ENCODE data around the gene PYGL. TPM values are rescaled to one million over a fixed set of nuclear protein-coding genes. Genes with fewer than 3 reads are reported as not detected.

The PYGL gene
- total and polyA plus RNA-seq, 10 of the 15 experiments (the other 5 are each of a cell fraction or from before 2014, with no cell fraction given), result 0.05 to 1.4 (median 0.79) TPM

DNA sequence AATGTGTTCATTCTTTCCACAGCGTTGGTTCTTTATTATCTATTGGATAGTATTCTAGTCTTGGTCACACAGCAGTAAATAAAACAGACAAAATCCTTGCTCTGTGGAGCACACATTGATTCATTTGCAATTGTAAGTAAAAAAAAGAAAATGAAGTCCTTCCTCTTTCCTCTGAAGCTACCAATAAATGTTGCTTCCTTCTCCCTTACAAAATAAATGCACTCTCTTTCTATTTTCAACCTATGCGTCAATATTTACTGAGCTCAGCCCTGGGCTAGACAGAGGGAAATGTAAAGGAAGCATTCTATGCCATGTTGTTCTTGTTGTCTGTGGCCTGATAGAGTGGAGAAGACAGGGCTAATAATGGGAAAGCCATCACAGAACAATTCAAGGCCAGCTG is 69.5 kb downstream of the PYGL start (continued):
- TF ChIP-seq, protein P1, sequence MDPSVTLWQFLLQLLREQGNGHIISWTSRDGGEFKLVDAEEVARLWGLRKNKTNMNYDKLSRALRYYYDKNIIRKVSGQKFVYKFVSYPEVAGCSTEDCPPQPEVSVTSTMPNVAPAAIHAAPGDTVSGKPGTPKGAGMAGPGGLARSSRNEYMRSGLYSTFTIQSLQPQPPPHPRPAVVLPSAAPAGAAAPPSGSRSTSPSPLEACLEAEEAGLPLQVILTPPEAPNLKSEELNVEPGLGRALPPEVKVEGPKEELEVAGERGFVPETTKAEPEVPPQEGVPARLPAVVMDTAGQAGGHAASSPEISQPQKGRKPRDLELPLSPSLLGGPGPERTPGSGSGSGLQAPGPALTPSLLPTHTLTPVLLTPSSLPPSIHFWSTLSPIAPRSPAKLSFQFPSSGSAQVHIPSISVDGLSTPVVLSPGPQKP (IDR thresholded peaks at IDR 0.05; ENCODE audit: low read depth, low read length), result no peak
- TF ChIP-seq SMC3 (IDR thresholded peaks at IDR 0.05; ENCODE audit: borderline replicate concordance, low read length) (no peak), BMI1 (IDR thresholded peaks at IDR 0.05; ENCODE audit: borderline replicate concordance) (no peak), HDAC6 (IDR thresholded peaks at IDR 0.05; ENCODE audit: unreplicated experiment) (no peak), HCFC1 (IDR thresholded peaks at IDR 0.05; ENCODE audit: low read length) (no peak), STAT3 (IDR thresholded peaks at IDR 0.05; ENCODE audit: low read depth, low read length) (no peak), RCOR1 (conservative IDR thresholded peaks at IDR 0.05; ENCODE audit: low read depth, low read length) (no peak)

DNA sequence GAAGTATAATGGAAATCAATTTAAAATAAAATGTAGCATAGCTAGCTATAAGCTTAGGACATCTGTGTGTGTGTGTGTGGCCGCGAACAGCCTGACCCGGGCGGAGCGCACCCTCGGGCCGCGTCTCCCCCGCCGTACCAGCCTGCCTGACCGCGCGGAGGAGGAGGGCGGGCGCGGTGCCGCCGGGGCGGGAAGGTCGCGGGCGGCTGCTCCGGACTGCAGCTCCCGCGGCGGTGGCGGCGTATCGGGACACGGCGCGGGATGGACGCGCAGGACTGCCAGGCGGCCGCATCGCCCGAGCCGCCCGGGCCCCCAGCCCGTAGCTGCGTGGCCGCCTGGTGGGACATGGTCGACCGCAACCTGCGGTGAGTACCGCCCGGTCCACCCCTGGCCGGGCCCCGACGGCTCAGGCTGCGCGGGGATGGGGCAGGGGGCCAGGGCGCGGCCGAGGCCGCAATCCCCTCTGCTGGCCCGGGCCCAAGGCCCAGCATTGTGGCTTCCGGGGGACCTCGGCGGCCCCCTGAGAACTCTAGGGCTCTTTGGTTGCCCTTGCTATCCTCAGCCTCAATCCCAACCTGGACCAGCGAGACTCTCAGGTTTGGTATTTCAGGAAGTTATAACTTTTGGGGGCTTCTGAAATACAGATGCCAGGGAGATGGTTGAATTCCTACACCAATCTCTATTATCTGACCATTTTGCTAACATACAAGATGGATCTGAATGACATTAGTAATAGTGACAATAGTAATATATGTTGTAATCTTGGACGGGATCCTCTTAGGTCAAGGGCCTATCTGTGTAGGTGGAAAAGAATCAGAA is 72.2 kb downstream of the PYGL start, which contains the start of gene ABHD12B:
Gene ABHD12B, plus strand, starts transcription at position 140 of the 819 bp plus-strand sequence. Its CDS starts 122 bp downstream, at position 262.
- ChIA-PET CTCF (interaction anchor here (3.4 kb wide), 1 partner anchor 12 kb away, joined by 17 read pairs; no protein-coding TSS in a partner anchor), POLR2A (no interaction called here), RAD21 (ENCODE audit: unreplicated experiment) (no interaction called here), SMC1A (ENCODE audit: uncharacterized antibody, unreplicated experiment) (no interaction called here)
- Histone ChIP-seq H3K9me3 (replicated peaks; ENCODE audit: control insufficient read depth, insufficient read depth, low read length) (no peaks in the 10 kb centered on the region), H3K9ac (ENCODE audit: control insufficient read depth, insufficient read depth, low read length) (no peak within 1 kb of the TSS), H4K20me1 (ENCODE audit: control insufficient read depth, insufficient read depth) (no peaks in the 10 kb centered on the region), H2AFZ (ENCODE audit: control insufficient read depth, low read depth, low read length) (no peak within 1 kb of the TSS), H3K4me2 (ENCODE audit: control insufficient read depth, insufficient read depth) (no peak within 1 kb of the TSS), H3K36me3 (ENCODE audit: control insufficient read depth in 2 of 2, insufficient read depth in 2 of 2, low read length in 1 of 2) (no peaks in the 10 kb centered on the region), H3K4me3 (no peak within 1 kb of the TSS), H3K79me2 (ENCODE audit: control insufficient read depth, insufficient read depth, low read length) (no peaks in the 10 kb centered on the region), H3K4me1 (ENCODE audit: control insufficient read depth, insufficient read depth, low read length) (peaks cover 11% of the 10 kb centered on the region), H3K27me3 (replicated peaks in 1 of 2; ENCODE audit: control insufficient read depth in 2 of 2, insufficient read depth in 2 of 2, low read length in 1 of 2) (peaks cover 4 to 15% of the 10 kb centered on the region in 2 experiments), H3K27ac (ENCODE audit: control insufficient read depth, insufficient read depth) (no peak within 1 kb of the TSS)
- FAIRE-seq, result no peak
- BruUV-seq (replicated peaks), result no TSS peak
- no peak for DNase-seq (ENCODE audit: low read depth, low spot score)
- ATAC-seq, result no peak
- peak; percentile 57 for TF ChIP-seq SUZ12 (IDR thresholded peaks at IDR 0.05; ENCODE audit: unreplicated experiment)
- no peak for TF ChIP-seq ZZZ3 (IDR thresholded peaks at IDR 0.05; ENCODE audit: control insufficient read depth, insufficient read length, low read depth)
- intact Hi-C loops (cut with micrococcal nuclease; ENCODE audit: unreplicated experiment), result loop anchor here (10.0 kb wide), 1 partner anchor 353 kb away; no protein-coding TSS in a partner anchor
- WGBS (ENCODE audit: insufficient coverage, insufficient replicate concordance, low lambda C conversion rate, missing lambda C conversion rate), result 14% methylated on average over 33 of the region's 63 CpGs
- in situ Hi-C loops (cut with MboI), result loop anchor here (25.0 kb wide), 1 partner anchor 260 kb away; no protein-coding TSS in a partner anchor
